ENCODE measurements around the gene SETD4. TPM values are rescaled to one million over a fixed set of nuclear protein-coding genes. Genes with fewer than 3 reads are reported as not detected.

Gene SETD4
- total and polyA plus RNA-seq, 7 experiments from 2014 or later = 6.7 to 31.5 (median 20.7) TPM

GRCh38 chr21:36079671-36080070, 19.3 kb upstream of the SETD4 start:
- Histone ChIP-seq H3K27ac (ENCODE audit: low read depth, low read length) (peak overlapping the region; percentile 66), H3K36me3 (ENCODE audit: control insufficient read depth in 2 of 3, insufficient read depth in 3 of 3, low read length in 3 of 3) (no peaks in the 10 kb centered on the region), H3K9me3 (ENCODE audit: control insufficient read depth in 2 of 3, low read length in 3 of 3) (no peaks in the 10 kb centered on the region), H3K27me3 (ENCODE audit: control insufficient read depth in 2 of 2, insufficient read depth in 2 of 2, low read length in 2 of 2) (no peaks in the 10 kb centered on the region), H3K4me3 (ENCODE audit: low read length) (no peak overlapping the region), H3K4me1 (ENCODE audit: control insufficient read depth in 2 of 2, insufficient read depth in 2 of 2, low read length in 2 of 2) (peaks cover 0 to 10% of the 10 kb centered on the region in 2 donors)
- Mint-ChIP-seq H3K4me3 (peak overlapping the region in 9 of 10 donors; percentile 20 to 93 (median 81)), H3K9me3 (peaks cover 0 to 6% (median 0%) of the 10 kb centered on the region in 11 donors), H3K27me3 (no peaks in the 10 kb centered on the region), H3K27ac (peak overlapping the region in 7 of 9 donors; percentile 94 to 99 (median 98)), H3K36me3 (peaks cover 0 to 22% (median 3%) of the 10 kb centered on the region in 5 donors), H3K4me1 (peaks cover 8 to 42% (median 34%) of the 10 kb centered on the region in 7 donors)
- no peak for ATAC-seq
- DNase-seq = no peak
- ChIA-PET POLR2A (interaction anchor here (2.1 to 4.1 kb wide), 2 partner anchors 10 to 19 kb away, joined by 17 to 30 read pairs; partner anchors contain the start of genes CBR1 and SETD4), CTCF (interaction anchor here (1.0 to 1.2 kb wide), 2 partner anchors 46 to 62 kb away, joined by 3 to 5 read pairs; no protein-coding TSS in a partner anchor)
- intact Hi-C loops (cut with micrococcal nuclease) = loop anchor here (1.0 to 2.0 kb wide), 3 partner anchors 10 to 33 kb away; partner anchors contain the start of gene SETD4 (in 2 of the 2)

- POLR2A ChIA-PET = interaction anchor here (0.7 to 4.1 kb wide), 3 partner anchors 9 to 71 kb away, joined by 3 to 30 read pairs (median 17); partner anchors contain the start of genes CBR1 and SETD4
- Mint-ChIP-seq H3K27ac (peak overlapping the region; percentile 71 to 99 (median 97)), H3K27me3 (no peaks in the 10 kb centered on the region), H3K9me3 (peaks cover 0 to 6% (median 0%) of the 10 kb centered on the region in 11 donors), H3K4me3 (peak overlapping the region; percentile 46 to 93 (median 81)), H3K4me1 (peaks cover 8 to 42% (median 34%) of the 10 kb centered on the region in 7 donors), H3K36me3 (peaks cover 0 to 22% (median 3%) of the 10 kb centered on the region in 5 donors)
- ATAC-seq (peak; percentile 74), DNase-seq (peak in 7 of 9 donors; percentile 37 to 66 (median 51))
- intact Hi-C loops (cut with micrococcal nuclease) = loop anchor here (1.0 to 2.0 kb wide), 3 partner anchors 10 to 34 kb away; partner anchors contain the start of gene SETD4 (in 2 of the 2)
- Histone ChIP-seq H3K36me3 (ENCODE audit: control insufficient read depth in 2 of 3, insufficient read depth in 3 of 3, low read length in 3 of 3) (no peaks in the 10 kb centered on the region), H3K9me3 (ENCODE audit: control insufficient read depth in 2 of 3, low read length in 3 of 3) (no peaks in the 10 kb centered on the region), H3K4me1 (ENCODE audit: control insufficient read depth in 2 of 2, insufficient read depth in 2 of 2, low read length in 2 of 2) (peaks cover 0 to 10% of the 10 kb centered on the region in 2 donors), H3K27ac (ENCODE audit: low read depth, low read length) (peak overlapping the region; percentile 66), H3K4me3 (ENCODE audit: low read length) (peak overlapping the region; percentile 44), H3K27me3 (ENCODE audit: control insufficient read depth in 2 of 2, insufficient read depth in 2 of 2, low read length in 2 of 2) (no peaks in the 10 kb centered on the region)
- CTCF ChIA-PET = interaction anchor here (0.6 to 1.2 kb wide), 4 partner anchors 35 to 62 kb away, joined by 3 to 5 read pairs (median 3); no protein-coding TSS in a partner anchor
Observed at GRCh38 chr21:36079010-36079649, 18.8 kb upstream of the SETD4 start.

DNA sequence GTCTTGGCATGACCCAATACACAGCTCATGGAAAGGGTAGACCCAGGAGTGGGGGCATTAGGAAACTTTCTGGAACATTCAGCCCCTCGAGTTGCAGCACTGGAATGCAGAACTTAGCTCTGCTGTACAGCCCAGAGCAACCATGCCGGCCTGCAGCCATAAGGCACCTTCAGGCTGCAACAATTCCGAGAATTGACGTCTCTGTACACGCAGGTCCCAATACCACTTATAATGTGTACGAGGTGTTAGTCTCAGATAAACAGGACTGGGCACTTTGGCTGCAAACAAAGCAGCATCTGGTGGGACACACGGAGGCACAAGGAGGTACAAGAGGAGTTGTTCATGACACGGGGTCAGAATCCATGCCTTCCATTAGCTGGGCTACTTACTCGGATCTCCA, 17.4 kb upstream of the SETD4 start:
- H3K36me3 Mint-ChIP-seq = peaks cover 0 to 28% (median 9%) of the 10 kb centered on the region in 5 donors
- DNase-seq = no peak
- peak overlapping the region in 6 of 9 donors; percentile 9 to 99 (median 76) for H3K27ac Mint-ChIP-seq
- Histone ChIP-seq H3K36me3 (ENCODE audit: control insufficient read depth in 2 of 3, insufficient read depth in 3 of 3, low read length in 3 of 3) (peaks cover 0 to under 1% (median 0%) of the 10 kb centered on the region in 3 experiments), H3K27ac (ENCODE audit: low read depth, low read length) (no peak overlapping the region), H3K27me3 (ENCODE audit: control insufficient read depth in 2 of 2, insufficient read depth in 2 of 2, low read length in 2 of 2) (no peaks in the 10 kb centered on the region), H3K4me1 (ENCODE audit: control insufficient read depth in 2 of 2, insufficient read depth in 2 of 2, low read length in 2 of 2) (peaks cover 0 to 10% of the 10 kb centered on the region in 2 donors), H3K4me3 (ENCODE audit: low read length) (no peak overlapping the region), H3K9me3 (ENCODE audit: control insufficient read depth in 2 of 3, low read length in 3 of 3) (no peaks in the 10 kb centered on the region)
- no peaks in the 10 kb centered on the region for H3K27me3 Mint-ChIP-seq
- peaks cover 0 to 6% (median 0%) of the 10 kb centered on the region in 11 donors for H3K9me3 Mint-ChIP-seq
- H3K4me1 Mint-ChIP-seq = peaks cover 8 to 51% (median 42%) of the 10 kb centered on the region in 7 donors
- intact Hi-C loops (cut with micrococcal nuclease) = loop anchor here in 1 of 2 donors (2.0 kb wide), 1 partner anchor 35 kb away; no protein-coding TSS in a partner anchor
- POLR2A ChIA-PET = interaction anchor here (0.6 to 4.1 kb wide), 4 partner anchors 8 to 125 kb away, joined by 3 to 30 read pairs (median 11); partner anchors contain the start of genes CBR1 and SETD4
- CTCF ChIA-PET = no interaction called here
- ATAC-seq = no peak
- peak overlapping the region in 4 of 10 donors; percentile 19 to 42 (median 20) for H3K4me3 Mint-ChIP-seq

- Histone ChIP-seq H3K27me3 (ENCODE audit: control insufficient read depth in 2 of 2, insufficient read depth in 2 of 2, low read length in 2 of 2) (no peaks in the 10 kb centered on the region), H3K9me3 (ENCODE audit: control insufficient read depth in 2 of 3, low read length in 3 of 3) (no peaks in the 10 kb centered on the region), H3K4me3 (ENCODE audit: low read length) (no peak overlapping the region), H3K27ac (ENCODE audit: low read depth, low read length) (no peak overlapping the region), H3K4me1 (ENCODE audit: control insufficient read depth in 2 of 2, insufficient read depth in 2 of 2, low read length in 2 of 2) (peaks cover 0 to 10% of the 10 kb centered on the region in 2 donors), H3K36me3 (ENCODE audit: control insufficient read depth in 2 of 3, insufficient read depth in 3 of 3, low read length in 3 of 3) (peaks cover 0 to 8% (median 0%) of the 10 kb centered on the region in 3 experiments)
- Mint-ChIP-seq H3K4me3 (peak overlapping the region in 2 of 10 donors; percentile 25 to 30), H3K27me3 (no peaks in the 10 kb centered on the region), H3K9me3 (peaks cover 0 to 6% (median 0%) of the 10 kb centered on the region in 11 donors), H3K4me1 (peaks cover 13 to 58% (median 49%) of the 10 kb centered on the region in 7 donors), H3K27ac (peak overlapping the region in 8 of 9 donors; percentile 3 to 71 (median 26)), H3K36me3 (peaks cover 4 to 34% (median 14%) of the 10 kb centered on the region in 5 donors)
- intact Hi-C loops (cut with micrococcal nuclease) = no loop called here
- no peak for ATAC-seq
- CTCF ChIA-PET = no interaction called here
- POLR2A ChIA-PET = interaction anchor here (0.6 to 4.1 kb wide), 6 partner anchors 7 to 1189 kb away, joined by 3 to 30 read pairs (median 10); partner anchors contain the start of genes CBR1 and SETD4
- no peak for DNase-seq
Observed at GRCh38 chr21:36076878-36077655, 16.7 kb upstream of the SETD4 start.

DNA sequence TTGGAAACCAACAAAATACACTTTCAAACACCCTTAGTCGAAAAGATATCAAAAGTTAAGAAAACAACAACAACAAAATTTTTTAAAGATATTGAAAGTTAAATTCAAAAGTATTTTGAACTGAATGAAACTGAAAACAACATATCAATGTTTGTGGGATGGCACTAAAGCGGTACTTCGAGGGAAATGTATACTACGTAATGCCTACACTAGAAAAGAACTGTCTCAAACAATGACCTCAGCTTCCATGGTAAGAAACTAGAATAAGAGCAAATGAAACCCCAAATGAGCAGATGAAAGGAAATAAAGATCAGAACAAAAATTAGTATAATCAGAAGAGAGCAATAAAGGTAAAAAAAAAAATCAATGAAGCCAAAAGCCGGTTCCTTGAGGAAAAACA, 15.6 kb upstream of the SETD4 start:
- Histone ChIP-seq H3K4me1 (ENCODE audit: control insufficient read depth in 2 of 2, insufficient read depth in 2 of 2, low read length in 2 of 2) (peaks cover 0 to 19% of the 10 kb centered on the region in 2 donors), H3K9me3 (ENCODE audit: control insufficient read depth in 2 of 3, low read length in 3 of 3) (no peaks in the 10 kb centered on the region), H3K36me3 (ENCODE audit: control insufficient read depth in 2 of 3, insufficient read depth in 3 of 3, low read length in 3 of 3) (peaks cover 0 to 14% (median 0%) of the 10 kb centered on the region in 3 experiments), H3K4me3 (ENCODE audit: low read length) (no peak overlapping the region), H3K27me3 (ENCODE audit: control insufficient read depth in 2 of 2, insufficient read depth in 2 of 2, low read length in 2 of 2) (no peaks in the 10 kb centered on the region), H3K27ac (ENCODE audit: low read depth, low read length) (no peak overlapping the region)
- H3K36me3 Mint-ChIP-seq = peaks cover 7 to 43% (median 16%) of the 10 kb centered on the region in 5 donors
- POLR2A ChIA-PET = interaction anchor here (1.6 kb wide), 1 partner anchor 16 kb away, joined by 14 read pairs; the partner anchor contains the start of gene SETD4
- ATAC-seq (no peak), DNase-seq (no peak)
- CTCF ChIA-PET = no interaction called here
- H3K27me3 Mint-ChIP-seq = no peaks in the 10 kb centered on the region
- H3K9me3 Mint-ChIP-seq = peaks cover 0 to 6% (median 0%) of the 10 kb centered on the region in 11 donors
- H3K4me3 Mint-ChIP-seq = peak overlapping the region in 1 of 10 donors; percentile 7
- peaks cover 17 to 69% (median 60%) of the 10 kb centered on the region in 7 donors for H3K4me1 Mint-ChIP-seq
- H3K27ac Mint-ChIP-seq = peak overlapping the region in 6 of 9 donors; percentile 28 to 74 (median 43)
- intact Hi-C loops (cut with micrococcal nuclease) = no loop called here

DNA sequence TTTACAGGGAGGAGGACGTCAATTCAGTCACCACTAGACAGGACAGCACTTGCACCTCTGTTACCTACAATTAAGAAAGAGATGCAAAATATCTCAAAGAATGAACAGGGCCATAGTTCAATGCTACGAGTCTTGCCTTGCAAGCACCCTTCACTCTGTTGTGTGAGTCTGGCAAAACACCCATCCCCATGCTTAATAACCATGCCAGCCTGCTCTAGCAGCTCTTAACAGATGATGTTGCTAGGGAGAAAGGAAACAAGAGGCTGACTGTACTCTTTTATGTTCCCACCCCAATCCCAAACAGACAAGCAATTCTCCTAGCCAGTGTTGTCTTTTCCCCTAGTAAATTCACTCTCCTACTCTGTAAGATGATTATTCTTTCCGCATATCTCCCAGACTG, 14.8 kb upstream of the SETD4 start:
- Mint-ChIP-seq H3K27me3 (no peaks in the 10 kb centered on the region), H3K4me3 (no peak overlapping the region), H3K27ac (peak overlapping the region in 1 of 9 donors; percentile 42), H3K9me3 (peaks cover 0 to 6% (median 0%) of the 10 kb centered on the region in 11 donors), H3K4me1 (peaks cover 17 to 77% (median 68%) of the 10 kb centered on the region in 7 donors), H3K36me3 (peaks cover 7 to 46% (median 19%) of the 10 kb centered on the region in 5 donors)
- Histone ChIP-seq H3K27me3 (ENCODE audit: control insufficient read depth in 2 of 2, insufficient read depth in 2 of 2, low read length in 2 of 2) (no peaks in the 10 kb centered on the region), H3K4me3 (ENCODE audit: low read length) (no peak overlapping the region), H3K4me1 (ENCODE audit: control insufficient read depth in 2 of 2, insufficient read depth in 2 of 2, low read length in 2 of 2) (peaks cover 0 to 26% of the 10 kb centered on the region in 2 donors), H3K9me3 (ENCODE audit: control insufficient read depth in 2 of 3, low read length in 3 of 3) (no peaks in the 10 kb centered on the region), H3K27ac (ENCODE audit: low read depth, low read length) (no peak overlapping the region), H3K36me3 (ENCODE audit: control insufficient read depth in 2 of 3, insufficient read depth in 3 of 3, low read length in 3 of 3) (peaks cover 0 to 14% (median 0%) of the 10 kb centered on the region in 3 experiments)
- POLR2A ChIA-PET = interaction anchor here (1.2 kb wide), 1 partner anchor 11 kb away, joined by 3 read pairs; no protein-coding TSS in a partner anchor
- intact Hi-C loops (cut with micrococcal nuclease) = no loop called here
- DNase-seq = no peak
- ATAC-seq = no peak
- CTCF ChIA-PET = no interaction called here
